Osteoblast (primary cell): Measurements from ENCODE around the gene CDKN2B-AS1. TPM values are rescaled to one million over a fixed set of nuclear protein-coding genes. Genes with fewer than 3 reads are reported as not detected.

Experiments
- DNase-seq: peaks from one replicate; pipeline ENCODE4 v3.0.0; 2011; ENCODE audit warnings: low spot score, mixed read lengths; ENCODE audit not compliant: insufficient read length; ENCODE audit errors: missing footprints
- H2AFZ ChIP-seq: 2 replicates; pipeline ENCODE4 v1.6.0; 2011; ENCODE audit warnings: mild to moderate bottlenecking, low read length
- H3K27ac ChIP-seq: 2 replicates; pipeline ENCODE4 v1.5.1; 2011; ENCODE audit warnings: mild to moderate bottlenecking, low read depth, low read length, moderate library complexity
- H3K27me3 ChIP-seq: 2 replicates; pipeline ENCODE4 v1.6.0; 2012; ENCODE audit warnings: mild to moderate bottlenecking, control low read depth, inconsistent platforms, low read length, moderate library complexity; ENCODE audit not compliant: insufficient read depth
- H3K36me3 ChIP-seq: 2 replicates; pipeline ENCODE4 v1.5.1; 2011; ENCODE audit warnings: mild to moderate bottlenecking, low read length, control low read depth, moderate library complexity; ENCODE audit not compliant: insufficient read depth
- H3K4me1 ChIP-seq: 2 replicates; pipeline ENCODE4 v1.5.1; 2011; ENCODE audit warnings: mild to moderate bottlenecking, low read length, control low read depth, moderate library complexity; ENCODE audit not compliant: insufficient read depth
- H3K4me2 ChIP-seq: 2 replicates; pipeline ENCODE4 v1.6.0; 2011; ENCODE audit warnings: mild to moderate bottlenecking, low read length; ENCODE audit not compliant: insufficient read depth
- H3K4me3 ChIP-seq: fragments of 200-600 bp; sonication (generic); 3 replicates; pipeline ENCODE4 v1.5.1; 2012; ENCODE audit warnings: mild to moderate bottlenecking, low read length, inconsistent platforms; ENCODE audit not compliant: insufficient read depth
- H3K79me2 ChIP-seq: 2 replicates; pipeline ENCODE4 v1.6.0; 2012; ENCODE audit warnings: mild to moderate bottlenecking, low read length, control low read depth, inconsistent platforms; ENCODE audit not compliant: insufficient read depth
- H3K9me3 ChIP-seq: 2 replicates; pipeline ENCODE4 v1.5.1; 2011; ENCODE audit warnings: low read depth, low read length, control low read depth
- H4K20me1 ChIP-seq: 2 replicates; pipeline ENCODE4 v1.6.0; 2012; ENCODE audit warnings: mild to moderate bottlenecking, low read length, control low read depth; ENCODE audit not compliant: insufficient read depth
- CTCF ChIP-seq: IDR thresholded peaks from 2 replicates; pipeline ENCODE4 v1.5.1; 2011; ENCODE audit warnings: mild to moderate bottlenecking, low read depth, low read length, moderate library complexity; ENCODE audit errors: extremely low read depth
- total RNA-seq: library from RNA; depleted of rRNA; stranded (reverse); fragments of >200 nt; gene quantifications from 2 replicates; pipeline ENCODE4 v1.2.3, GENCODE V29; 2012

The CDKN2B-AS1 gene
- total RNA-seq, 1 donor: 15.2 TPM

DNA sequence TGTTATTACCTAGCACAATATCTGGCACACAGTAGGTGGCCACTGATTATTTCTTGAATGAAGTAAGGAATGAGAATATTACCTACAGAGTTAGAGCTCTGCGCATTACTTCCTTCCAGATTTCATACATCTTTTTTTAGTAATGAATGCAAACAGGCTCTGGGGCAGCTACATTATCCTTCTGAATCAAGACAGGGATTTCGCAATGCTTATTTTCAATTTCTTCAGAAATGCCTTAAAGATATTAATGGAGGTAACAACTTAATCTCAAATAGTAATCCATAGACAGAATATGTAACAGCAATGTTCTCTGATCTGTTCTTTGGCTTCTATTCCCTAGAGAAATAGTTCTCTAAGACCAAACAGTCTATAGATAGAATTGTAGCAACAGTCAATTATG, 33.0 kb upstream of the CDKN2B-AS1 start:
- Histone ChIP-seq H3K9me3 (no peaks in the 10 kb centered on the region), H3K27ac (no peak overlapping the region), H3K79me2 (no peaks in the 10 kb centered on the region), H3K4me2 (no peak overlapping the region), H3K4me1 (peaks cover 13% of the 10 kb centered on the region), H3K27me3 (peaks cover 12% of the 10 kb centered on the region), H4K20me1 (no peaks in the 10 kb centered on the region), H3K4me3 (no peak overlapping the region), H3K36me3 (no peaks in the 10 kb centered on the region), H2AFZ (no peak overlapping the region)
- TF ChIP-seq CTCF: no peak
- DNase-seq: peak; percentile 65

GRCh38 chr9:21964925-21965385, 29.6 kb upstream of the CDKN2B-AS1 start:
- no peak for TF ChIP-seq CTCF
- peaks cover 37% of the 10 kb centered on the region for H3K27me3 ChIP-seq
- H3K4me1 ChIP-seq: peaks cover 20% of the 10 kb centered on the region
- H3K9me3 ChIP-seq: no peaks in the 10 kb centered on the region
- peak overlapping the region; percentile 74 for H3K4me3 ChIP-seq
- H3K36me3 ChIP-seq: no peaks in the 10 kb centered on the region
- peak overlapping the region; percentile 48 for H3K27ac ChIP-seq
- peak overlapping the region; percentile 91 for H2AFZ ChIP-seq
- H4K20me1 ChIP-seq: peaks cover 2% of the 10 kb centered on the region
- H3K79me2 ChIP-seq: no peaks in the 10 kb centered on the region
- DNase-seq: peak; percentile 93
- peak overlapping the region; percentile 97 for H3K4me2 ChIP-seq

DNA sequence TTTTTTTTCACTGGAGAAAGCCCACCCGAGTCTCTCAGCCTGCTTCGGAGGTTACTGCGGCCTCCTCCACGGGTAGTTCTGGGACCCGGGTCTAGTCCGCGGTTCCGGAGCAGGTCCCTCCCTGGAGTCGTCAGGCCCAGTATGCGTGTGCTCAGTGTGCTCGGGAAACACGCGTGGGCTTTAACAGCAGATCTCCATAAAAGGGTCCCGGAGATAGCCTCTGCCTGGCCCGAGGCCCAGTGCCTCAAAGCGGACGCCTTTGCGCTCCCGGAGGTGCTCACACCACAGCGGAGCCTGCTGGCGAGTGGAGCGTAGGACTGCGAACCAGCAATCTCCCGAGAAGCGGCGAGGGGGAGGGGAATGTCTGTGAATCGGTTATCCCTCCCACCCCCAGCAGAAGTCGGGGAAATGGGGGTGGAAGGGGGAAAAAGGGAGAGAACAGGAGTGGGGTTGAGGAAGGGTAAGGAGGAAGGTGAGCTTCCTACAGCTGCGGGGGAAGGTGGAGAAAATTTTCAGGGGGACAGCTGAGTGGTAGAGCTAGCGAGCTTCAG, 29.1 kb upstream of the CDKN2B-AS1 start:
- Histone ChIP-seq H3K4me1 (peaks cover 20% of the 10 kb centered on the region), H3K27me3 (peaks cover 42% of the 10 kb centered on the region), H3K79me2 (no peaks in the 10 kb centered on the region), H3K27ac (peak overlapping the region; percentile 48), H2AFZ (peak overlapping the region; percentile 91), H3K36me3 (peaks cover 5% of the 10 kb centered on the region), H3K9me3 (no peaks in the 10 kb centered on the region), H3K4me2 (peak overlapping the region; percentile 97), H4K20me1 (peaks cover 6% of the 10 kb centered on the region), H3K4me3 (peak overlapping the region; percentile 74)
- DNase-seq: peak; percentile 97
- TF ChIP-seq CTCF: peak; percentile 63

GRCh38 chr9:21966140-21966851, 28.3 kb upstream of the CDKN2B-AS1 start:
- H3K27me3 ChIP-seq: peaks cover 50% of the 10 kb centered on the region
- TF ChIP-seq CTCF: no peak
- peaks cover 20% of the 10 kb centered on the region for H3K4me1 ChIP-seq

More at GRCh38 chr9:21966140-21966851, 28.3 kb upstream of the CDKN2B-AS1 start:
- H3K36me3 ChIP-seq: peaks cover 5% of the 10 kb centered on the region
- peak; percentile 79 for DNase-seq
- peaks cover 6% of the 10 kb centered on the region for H4K20me1 ChIP-seq
- no peak overlapping the region for H3K27ac ChIP-seq
- peak overlapping the region; percentile 91 for H2AFZ ChIP-seq
- H3K4me3 ChIP-seq: peak overlapping the region; percentile 74
- H3K79me2 ChIP-seq: no peaks in the 10 kb centered on the region
- peak overlapping the region; percentile 97 for H3K4me2 ChIP-seq
- H3K9me3 ChIP-seq: no peaks in the 10 kb centered on the region
